Hematopoietic multipotent progenitor cell treated with erythropoietin and hydrocortisone succinate and interleukin-3 and kit ligand, for 8 days (in vitro differentiated cells): Measurements from ENCODE around the gene SYT13.

ENCODE experiments used
- DNase-seq: peaks from one replicate; pipeline ENCODE4 v3.0.0-alpha.2; 2015

Gene SYT13

DNA sequence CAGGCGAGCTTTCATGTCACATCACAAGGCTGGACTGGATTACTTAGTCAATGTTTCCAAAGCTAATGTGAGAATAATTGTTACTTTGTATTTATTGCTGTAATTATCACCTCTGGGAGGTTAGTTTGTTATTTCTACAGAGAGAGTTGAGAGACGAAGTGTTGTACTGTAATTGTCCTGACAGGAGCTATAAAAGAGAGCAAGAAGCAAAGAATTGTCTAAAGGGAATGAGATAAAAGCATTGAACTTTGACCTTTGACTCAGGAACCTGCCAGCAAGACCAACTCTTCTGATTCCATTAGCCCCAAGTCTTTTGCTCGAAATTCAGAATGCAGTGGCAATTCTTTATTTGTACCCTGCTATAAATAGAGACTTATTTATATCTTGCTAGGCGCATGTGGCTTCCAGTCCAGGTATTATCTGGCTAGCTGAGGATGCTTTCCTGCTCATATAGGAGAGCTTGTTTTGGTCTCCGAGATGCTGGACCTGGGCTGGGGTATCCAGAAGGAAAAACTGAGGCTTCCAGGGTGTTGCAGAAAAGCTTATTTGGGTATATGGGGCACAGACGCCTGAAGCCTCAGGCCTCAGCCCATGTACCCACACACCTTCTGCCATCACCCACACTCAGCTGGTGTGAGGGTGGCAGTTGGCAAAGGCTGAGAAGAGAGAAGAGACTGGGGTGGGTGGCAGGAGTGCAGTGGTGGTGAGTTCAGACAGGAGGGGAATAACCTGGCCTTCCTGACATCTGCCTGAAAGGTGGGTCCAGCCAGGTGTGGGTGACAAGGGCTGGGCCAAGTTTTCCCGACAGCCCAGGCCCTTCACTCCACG lies 40.7 kb downstream of the SYT13 start:
- DNase-seq = no peak

DNA sequence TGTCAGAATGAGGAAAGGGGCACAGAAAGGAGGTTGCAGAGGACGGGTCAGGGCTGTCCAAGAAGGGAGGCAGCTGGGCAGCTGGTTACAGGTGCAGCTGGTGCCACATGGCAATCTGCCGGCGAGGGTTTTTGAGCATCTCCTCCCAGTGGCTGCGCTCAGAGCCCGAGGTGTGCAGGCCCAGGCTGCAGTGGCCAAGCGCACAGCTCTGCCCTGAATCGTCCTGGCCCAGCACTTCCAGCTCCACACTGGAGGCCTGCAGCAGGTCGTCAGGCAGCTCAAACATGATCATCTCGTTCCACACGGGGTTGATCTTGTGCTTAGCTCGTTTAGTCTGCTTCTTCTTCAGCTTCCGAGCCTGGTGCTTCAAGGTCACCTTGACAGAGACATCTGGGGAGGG lies 42.2 kb downstream of the SYT13 start:
- no peak for DNase-seq

DNA sequence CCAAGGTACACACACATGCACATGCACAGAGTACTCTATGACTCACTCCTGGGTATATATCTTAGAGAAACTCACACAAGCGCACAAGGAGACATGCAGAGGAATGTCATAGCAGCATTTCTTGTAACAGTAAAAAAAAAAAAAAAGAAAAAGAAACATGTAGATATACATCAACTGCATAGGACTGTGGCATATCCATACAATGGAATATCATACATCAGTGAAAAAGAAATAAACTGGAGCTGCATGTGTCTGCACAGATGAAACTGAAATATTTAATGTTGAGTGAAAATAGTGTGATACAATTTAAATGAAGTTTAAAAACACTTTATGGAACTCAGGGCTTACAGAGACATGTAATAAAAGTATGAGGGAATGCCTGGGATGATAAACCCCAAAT lies 46.4 kb downstream of the SYT13 start:
- no peak for DNase-seq

DNA sequence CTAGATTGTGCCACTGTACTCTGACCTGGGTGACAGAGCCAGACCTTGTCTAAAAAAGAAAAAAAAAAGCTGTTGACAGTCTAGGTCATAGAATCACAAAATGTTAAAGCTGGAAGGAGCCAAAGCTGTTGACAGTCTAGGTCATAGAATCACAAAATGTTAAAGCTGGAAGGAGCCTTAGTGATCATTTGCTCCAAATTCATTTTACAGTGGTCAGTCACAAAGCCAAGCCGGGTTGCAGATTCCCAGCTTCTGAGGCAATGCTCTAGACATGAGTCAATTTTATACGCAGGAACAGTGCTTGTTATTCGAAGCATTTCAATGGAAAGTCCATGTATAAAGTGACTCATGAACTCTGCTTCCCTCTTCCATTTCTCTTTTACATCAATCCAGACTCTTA lies 47.4 kb downstream of the SYT13 start:
- no peak for DNase-seq

DNA sequence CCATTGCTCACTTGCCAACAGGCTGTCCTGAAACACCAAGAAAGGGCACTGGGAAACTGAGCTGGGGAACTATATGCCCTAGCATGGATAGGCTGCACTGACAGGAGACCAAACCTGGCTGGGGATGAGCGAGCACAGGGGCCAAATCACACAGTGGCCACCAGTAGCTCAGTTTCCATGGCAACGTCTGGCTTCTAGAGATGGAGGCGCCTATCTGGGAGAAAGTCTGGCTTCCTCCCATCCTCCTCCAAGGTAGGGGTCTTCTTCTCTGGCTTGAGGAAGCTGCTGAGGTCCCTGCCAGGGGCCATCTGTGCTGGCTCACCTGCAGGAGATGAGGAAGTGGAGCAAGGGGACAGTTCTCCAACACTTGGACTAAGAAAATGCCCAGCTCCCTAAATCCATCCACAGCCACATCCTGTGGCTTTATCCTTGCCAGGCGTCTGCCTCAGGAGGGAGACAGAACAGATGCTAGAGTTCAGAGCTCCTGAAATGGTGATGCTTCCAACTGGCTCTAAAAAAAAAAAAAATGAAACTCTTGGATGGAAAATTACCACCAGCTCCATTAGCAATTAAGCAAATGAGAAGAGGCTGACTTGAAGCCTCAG lies 48.3 kb downstream of the SYT13 start:
- no peak for DNase-seq

DNA sequence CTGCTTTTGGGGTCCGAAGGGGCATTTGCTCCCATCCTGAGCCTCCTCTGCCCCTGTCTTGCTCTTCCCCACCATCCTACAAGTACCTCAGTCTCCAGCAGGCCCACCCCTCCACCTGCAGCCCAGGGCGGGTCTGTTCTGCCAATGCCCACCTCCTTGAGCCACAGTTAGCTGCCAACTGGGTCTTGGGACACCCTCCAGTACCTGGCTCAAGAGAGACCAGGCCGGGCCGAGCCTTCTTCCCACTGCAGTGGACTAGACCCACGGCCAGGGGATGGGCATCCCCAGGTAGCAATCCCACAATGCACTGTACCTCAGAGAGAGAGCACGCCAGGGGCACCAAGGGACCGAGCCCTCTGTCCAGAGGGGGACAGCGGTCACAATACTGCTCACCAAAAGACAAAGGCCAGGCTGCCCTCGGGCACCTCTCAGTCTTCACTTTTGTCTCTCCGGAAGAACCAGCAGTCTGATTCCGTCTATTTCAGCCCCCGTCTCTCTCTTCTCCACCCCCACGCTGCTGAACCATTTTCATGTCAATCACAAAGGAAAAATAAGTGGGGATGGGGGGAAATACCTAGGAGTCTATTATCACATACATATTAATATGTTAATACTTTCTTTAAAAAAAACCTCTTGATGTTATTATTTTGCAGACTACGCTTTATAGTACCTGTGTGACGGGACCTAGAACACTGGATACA lies 51.7 kb downstream of the SYT13 start:
- DNase-seq = no peak

DNA sequence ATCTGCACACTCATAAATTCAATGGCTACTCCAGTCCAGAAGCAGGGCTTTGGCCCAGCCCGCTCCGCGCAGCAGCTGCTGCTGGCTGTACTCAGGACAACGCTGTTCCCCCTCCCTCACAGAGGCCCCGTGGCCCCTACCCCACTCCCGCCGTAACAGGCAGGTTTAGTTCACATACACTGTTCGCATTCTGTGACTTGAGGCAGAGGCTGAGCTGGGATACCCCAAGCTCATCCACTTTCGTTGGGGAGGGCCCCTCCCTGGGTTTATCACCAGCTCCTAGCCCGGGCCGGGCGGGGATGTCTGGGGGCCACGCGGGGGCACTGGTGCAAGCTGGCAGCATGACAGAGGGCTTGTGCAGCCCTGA lies 52.4 kb downstream of the SYT13 start:
- no peak for DNase-seq

DNA sequence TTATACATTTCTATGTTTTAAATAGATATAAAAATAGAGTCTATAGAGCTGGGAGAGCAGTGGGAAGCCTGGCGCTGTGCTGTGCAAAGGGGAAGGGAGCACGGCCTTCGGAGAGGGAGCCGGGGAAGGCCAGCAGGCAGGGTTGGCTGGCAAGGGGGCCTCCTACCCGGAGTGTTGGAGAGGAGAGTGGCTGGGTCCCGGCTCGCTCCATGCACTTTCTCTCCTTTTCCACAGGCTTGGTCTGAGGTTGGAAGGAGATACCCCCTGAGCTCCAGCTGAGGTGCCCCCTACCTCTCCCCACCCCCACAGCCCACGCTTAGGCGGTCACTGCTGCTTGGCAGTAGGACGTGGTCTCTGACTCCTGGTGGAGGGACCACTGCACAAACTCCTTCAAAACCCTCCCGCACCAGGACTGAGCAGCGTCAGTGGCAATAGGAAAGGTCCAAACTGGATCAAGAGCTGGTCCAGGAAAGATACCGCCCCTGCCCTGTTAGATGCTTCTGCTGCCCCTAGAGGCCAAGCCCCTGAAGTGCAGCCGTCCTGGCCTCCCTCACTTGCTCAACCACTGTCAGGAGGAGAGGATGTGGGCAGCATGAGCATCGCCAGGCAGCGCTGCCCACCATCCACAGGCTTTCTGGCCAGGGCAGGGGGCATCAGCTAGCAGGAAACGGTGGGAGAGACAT lies 52.9 kb downstream of the SYT13 start:
- DNase-seq = peak; percentile 65

DNA sequence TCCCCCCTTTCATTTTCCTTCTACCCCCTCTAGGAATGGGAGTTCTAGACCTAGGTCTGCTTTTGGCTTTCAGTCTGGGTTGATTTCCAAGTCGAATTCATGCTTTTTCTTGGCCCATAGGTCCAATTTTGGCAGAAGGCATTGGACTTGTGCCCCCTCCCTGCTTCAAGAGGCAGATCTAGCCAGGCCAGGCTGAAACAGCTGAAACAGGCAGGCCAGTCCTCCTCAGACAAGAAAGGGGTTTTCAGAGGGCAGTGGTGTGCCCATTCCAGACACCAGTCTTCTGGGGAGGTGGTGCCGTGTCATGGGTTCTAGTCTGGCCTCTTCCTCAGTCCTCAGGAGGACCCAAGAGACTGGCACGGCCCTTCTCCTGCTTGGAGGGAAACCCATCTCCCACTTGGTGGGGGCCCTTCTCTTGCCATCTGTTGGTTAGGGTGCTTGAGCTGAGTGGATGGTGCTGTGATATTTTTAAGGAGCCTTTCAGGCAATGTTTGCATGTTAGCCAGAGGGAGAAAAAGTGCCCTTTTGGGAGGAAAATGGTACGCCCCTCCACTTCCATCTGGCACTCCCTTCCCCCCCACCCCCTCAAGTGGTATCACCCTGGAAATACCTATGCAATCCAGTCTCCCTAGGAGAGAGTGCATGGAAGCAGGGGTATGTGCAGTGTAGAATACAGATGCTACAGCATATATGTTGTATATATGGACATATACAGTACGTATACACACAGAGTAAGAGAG lies 53.6 kb downstream of the SYT13 start:
- no peak for DNase-seq

DNA sequence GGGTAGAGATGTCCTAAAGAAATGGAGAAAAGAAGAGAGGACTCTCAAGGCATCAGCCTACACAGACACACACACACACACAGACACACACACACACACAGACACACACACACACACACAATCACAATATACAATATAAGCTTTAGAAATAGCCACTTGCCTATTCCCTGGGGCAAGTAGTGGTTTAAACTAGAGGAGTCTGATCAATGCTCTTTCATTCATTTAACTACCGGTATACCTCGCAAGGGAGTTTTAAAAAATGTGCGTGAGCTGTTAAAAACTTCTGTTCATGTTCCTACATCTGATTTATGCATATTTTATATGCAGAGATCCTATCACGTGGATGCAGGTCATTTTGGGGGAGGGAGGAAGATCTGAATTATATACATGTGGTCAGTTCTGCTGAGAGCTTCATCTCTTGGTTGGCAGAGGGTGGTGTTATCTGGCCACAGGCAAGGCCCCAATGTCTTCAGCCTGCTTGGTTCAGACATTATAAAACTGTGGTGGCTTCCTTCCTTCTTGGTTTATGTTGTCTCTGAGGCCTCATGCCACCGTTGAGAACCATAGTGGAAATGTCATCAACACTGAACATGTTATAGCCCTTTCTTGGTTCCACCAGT lies 56.6 kb downstream of the SYT13 start:
- DNase-seq = peak; percentile 9

DNA sequence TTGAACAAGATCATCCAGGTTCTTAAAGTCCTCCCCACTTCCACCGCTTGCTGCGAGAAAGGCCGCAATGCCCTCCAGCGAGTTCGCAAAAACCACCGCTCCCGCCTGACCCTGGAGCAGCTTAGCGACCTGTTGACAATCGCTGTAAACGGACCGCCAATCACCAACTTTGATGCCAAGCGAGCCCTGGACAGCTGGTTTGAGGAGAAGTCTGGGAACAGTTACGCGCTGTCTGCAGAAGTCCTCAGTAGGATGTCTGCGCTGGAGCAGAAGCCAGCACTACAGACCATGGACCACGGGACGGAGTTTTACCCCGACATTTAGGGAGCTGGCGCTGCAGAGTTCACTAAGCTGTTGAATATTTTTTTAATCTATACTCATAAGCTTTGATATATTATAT lies 58.3 kb downstream of the SYT13 start:
- no peak for DNase-seq

DNA sequence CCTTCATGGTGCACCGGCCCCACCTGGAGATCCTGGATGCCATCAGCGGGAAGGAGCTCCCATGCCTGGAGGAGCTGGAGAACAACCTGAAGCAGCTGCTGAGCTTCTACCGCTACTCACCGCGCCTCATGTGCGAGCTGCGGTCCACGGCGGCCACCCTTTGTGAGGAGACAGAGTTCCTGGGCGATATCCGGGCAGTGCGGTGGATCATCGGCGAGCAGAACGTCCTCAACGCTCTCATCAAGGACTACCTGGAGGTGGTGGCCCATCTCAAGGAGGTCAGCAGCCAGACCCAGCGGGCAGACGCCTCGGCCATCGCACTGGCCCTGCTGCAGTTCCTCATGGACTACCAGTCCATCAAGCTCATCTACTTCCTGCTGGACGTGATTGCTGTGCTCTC lies 59.2 kb downstream of the SYT13 start:
- DNase-seq = no peak

DNA sequence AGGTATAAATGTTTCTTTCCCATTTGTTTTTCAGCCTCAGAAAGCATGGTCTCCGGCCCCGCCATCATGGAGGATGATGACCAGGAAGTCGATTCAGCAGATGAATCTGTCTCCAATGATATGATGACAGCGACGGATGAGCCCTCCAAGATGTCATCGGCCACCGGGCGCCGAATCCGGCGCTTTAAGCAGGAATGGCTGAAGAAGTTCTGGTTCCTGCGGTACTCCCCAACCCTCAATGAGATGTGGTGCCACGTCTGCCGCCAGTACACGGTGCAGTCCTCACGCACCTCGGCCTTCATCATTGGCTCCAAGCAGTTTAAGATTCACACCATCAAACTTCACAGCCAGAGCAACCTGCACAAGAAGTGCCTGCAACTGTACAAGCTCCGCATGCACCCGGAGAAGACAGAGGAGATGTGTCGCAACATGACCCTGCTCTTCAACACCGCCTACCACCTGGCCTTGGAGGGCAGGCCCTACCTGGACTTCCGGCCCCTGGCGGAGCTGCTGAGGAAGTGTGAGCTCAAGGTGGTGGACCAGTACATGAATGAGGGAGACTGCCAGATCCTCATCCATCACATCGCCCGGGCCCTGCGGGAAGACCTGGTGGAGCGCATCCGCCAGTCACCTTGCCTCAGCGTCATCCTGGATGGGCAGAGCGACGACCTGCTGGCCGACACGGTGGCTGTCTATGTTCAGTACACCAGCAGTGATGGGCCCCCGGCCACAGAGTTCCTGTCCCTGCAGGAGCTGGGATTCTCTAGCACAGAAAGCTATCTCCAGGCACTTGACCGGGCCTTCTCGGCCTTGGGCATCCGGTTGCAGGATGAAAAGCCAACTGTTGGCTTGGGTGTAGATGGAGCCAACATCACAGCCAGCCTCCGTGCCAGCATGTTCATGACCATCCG lies 59.9 kb downstream of the SYT13 start:
- no peak for DNase-seq

DNA sequence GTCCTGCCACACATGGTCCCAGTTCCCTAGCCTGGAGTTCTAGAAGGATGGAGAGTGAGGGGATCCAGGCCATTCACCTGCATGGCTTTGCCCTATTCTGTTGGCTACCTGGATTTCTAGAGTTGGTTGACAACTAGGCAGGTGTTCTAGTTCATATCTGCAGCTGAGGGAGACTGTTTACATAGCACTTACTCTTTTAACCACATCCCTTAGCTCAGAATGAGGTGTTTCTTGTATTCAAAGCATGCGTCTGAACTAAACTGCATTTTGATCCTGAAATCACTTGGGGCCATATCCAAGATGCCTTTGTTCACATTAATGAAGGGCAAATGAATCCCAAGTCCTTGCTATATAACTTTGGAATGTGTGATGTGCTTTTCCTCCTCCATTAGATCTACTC lies 60.9 kb downstream of the SYT13 start:
- no peak for DNase-seq

DNA sequence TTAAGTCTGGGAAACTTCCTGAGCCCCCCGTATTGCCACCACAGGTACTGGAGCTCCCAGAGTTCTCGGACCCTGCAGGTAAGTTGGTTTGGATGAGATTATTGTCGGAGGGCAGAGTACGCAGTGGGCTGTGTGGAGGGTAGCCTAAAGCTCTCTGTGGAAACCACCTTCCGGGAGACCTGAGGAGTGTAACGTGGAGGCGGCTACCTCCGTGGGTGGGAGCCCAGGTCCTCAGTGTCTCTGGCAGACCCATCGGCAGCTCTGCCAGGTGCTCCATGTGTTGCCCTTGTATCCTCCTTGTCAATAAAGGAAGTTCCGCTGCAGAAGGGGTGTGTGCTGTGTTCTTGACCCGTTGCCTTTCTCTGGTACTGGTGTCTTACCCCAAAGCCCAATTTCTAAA lies 61.4 kb downstream of the SYT13 start:
- DNase-seq = no peak

DNA sequence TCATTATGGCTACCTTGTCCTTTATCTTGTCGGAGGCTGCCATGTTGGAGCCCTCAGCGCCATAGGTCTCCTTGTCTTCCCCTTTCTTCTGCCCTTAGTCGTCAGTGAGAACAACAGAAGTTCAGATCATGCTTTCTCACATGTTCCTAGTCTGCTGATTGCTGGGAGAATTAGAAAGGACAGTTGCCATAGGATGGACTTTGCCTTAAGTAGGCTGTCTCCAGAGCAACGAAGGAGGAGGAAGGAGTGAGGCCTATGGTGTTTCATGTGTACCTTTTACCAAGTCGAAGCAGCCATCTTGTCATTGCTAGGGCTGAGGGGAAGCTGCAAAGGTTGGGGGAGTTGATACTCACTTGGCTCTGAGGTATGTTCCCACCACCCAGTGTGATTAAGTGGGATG lies 62.6 kb downstream of the SYT13 start:
- no peak for DNase-seq

DNA sequence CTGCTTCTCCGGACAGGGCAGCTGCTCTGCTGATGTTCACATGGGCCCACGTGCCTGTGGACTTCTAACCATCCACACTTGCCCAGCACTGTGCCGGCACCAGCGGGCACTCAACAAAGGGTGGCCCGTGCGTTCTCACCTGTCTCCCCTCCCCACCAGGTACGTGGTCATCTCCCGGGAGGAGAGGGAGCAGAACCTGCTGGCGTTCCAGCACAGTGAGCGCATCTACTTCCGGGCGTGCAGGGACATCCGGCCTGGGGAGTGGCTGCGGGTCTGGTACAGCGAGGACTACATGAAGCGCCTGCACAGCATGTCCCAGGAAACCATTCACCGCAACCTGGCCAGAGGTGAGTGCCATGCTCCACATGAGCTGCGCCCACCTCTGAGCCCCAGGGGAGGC lies 66.7 kb downstream of the SYT13 start:
- DNase-seq = no peak

DNA sequence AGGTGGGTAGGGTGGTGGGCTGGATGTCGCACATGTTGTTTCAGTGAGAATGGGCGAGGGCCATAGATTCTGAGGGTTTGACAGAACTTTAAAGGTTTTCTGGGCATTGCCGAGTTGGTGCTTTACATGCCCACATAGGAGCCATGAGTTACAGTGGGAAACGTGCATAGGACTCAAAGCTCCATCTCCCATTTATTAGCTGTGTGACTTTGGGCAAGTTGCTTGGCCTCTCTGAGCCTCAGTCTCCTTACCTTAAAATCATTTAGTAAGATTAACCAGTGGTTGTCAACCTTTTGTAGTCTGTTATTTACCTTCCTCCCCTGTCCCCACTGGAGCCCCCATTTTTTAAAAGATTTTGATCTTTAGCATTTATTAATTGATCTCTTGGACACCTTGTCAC lies 67.4 kb downstream of the SYT13 start:
- DNase-seq = no peak

DNA sequence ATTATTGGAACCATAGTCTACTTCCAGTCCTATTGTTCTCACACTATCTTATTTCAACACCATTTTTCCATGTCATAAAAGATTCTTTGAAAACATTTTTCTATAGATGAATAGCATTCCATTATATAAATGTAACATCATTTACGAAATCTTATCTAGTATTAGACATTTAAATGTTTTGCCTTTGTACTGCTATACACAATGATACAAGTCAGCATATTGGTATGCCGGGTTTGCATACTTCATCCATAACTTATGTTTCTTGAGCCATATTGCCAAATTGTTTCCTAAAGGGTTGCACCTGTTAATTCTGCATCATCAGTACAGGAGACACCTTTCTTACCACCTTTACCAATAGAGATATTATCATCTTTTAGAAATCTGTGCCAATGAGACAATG lies 68.2 kb downstream of the SYT13 start:
- no peak for DNase-seq

DNA sequence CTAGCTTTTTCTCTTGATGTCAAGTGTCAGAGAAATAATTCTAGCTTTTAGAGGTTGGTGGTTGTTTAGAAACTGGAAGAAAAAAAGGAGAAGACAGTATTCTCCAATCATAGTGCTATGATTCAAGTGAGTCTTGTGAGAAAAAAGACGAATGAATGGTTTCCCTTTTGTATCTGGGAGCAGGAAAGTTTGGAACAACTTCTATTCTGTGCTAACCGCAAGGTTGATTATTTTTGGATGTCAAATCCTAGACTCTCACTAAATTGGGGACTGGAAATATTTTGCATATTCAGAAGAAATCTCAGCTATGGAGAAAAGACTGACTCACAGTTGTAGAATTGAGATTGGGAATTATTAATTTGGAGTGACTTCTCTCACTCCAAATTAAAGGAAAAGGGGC lies 69.2 kb downstream of the SYT13 start:
- DNase-seq = no peak

DNA sequence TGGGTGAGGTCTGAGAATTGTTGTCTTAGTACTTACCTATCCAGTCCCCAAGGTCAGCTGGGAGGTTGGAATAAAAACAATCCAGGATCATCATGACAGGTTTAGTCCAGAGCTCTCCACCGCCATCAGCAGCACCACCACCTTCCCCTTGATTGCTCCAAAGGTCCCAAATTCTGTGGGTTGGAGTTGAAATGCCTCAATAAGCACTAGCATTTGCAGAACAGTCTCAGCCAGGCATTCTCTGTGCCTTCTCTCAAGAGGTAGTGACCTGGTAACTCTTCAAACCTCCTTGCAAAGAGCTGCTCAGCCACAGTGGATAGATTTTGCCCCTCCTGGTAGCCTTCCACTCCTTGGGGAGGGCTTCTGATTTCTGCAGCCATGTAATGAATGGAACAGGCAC lies 70.1 kb downstream of the SYT13 start:
- no peak for DNase-seq
